Osteocyte (in vitro differentiated cells): ENCODE data around the gene PLSCR4. TPM values are rescaled to one million over a fixed set of nuclear protein-coding genes. Genes with fewer than 3 reads are reported as not detected.

Experiments
- DNase-seq: peaks from one replicate; pipeline ENCODE4 v3.0.0; 2021; ENCODE audit warnings: mixed read lengths; ENCODE audit not compliant: unreplicated experiment; ENCODE audit errors: extremely low spot score
- H3K27ac Mint-ChIP-seq: one replicate; pipeline ENCODE4 v1.8.0; 2021; ENCODE audit warnings: mild to moderate bottlenecking, mixed read lengths; ENCODE audit not compliant: unreplicated experiment
- H3K27me3 Mint-ChIP-seq: one replicate; pipeline ENCODE4 v1.8.0; 2021; ENCODE audit warnings: mixed read lengths; ENCODE audit not compliant: unreplicated experiment
- H3K36me3 Mint-ChIP-seq: one replicate; pipeline ENCODE4 v1.8.0; 2021; ENCODE audit warnings: mixed read lengths; ENCODE audit not compliant: unreplicated experiment
- H3K4me1 Mint-ChIP-seq: one replicate; pipeline ENCODE4 v1.8.0; 2021; ENCODE audit warnings: mixed read lengths; ENCODE audit not compliant: unreplicated experiment
- H3K4me3 Mint-ChIP-seq: one replicate; pipeline ENCODE4 v1.8.0; 2021; ENCODE audit warnings: mild to moderate bottlenecking, moderate library complexity, mixed read lengths; ENCODE audit not compliant: unreplicated experiment
- H3K9me3 Mint-ChIP-seq: one replicate; pipeline ENCODE4 v1.8.0; 2021; ENCODE audit warnings: mixed read lengths; ENCODE audit not compliant: unreplicated experiment
- total RNA-seq: library from RNA; stranded (reverse); gene quantifications from 2 replicates; pipeline ENCODE4 v1.2.1, GENCODE V29; 2021
- TF ChIP-seq, protein P1 (sequence below): fragments of 200-600 bp; sonication (generic); IDR thresholded peaks from 2 replicates; pipeline ENCODE4 v1.5.0; 2021; ENCODE audit warnings: antibody characterized with exemption, mild to moderate bottlenecking, moderate library complexity

Gene PLSCR4
- total RNA-seq, 1 donor from 2014 or later: 44.3 TPM

DNA sequence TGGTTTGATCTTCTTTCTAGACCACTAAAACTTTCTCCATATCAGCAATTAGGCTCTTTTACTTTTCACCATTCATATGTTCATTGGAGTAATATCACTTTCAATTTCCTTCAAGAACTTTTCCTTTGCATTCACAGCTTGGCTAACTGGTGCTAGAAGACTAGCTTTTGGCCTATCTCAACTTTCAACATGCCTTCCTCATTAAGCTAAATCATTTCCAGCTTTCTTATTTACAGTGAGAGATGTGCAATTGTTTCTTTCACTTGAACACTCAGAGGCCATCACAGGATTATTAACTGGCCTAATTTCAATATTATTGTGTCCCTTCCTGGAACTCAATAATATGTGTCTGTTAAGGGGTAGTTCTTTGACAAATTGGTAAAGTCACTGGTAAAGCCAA, 47.1 kb downstream of the PLSCR4 start:
- no peak overlapping the region for H3K27ac Mint-ChIP-seq
- no peak for DNase-seq
- H3K9me3 Mint-ChIP-seq: no peaks in the 10 kb centered on the region
- TF ChIP-seq, protein P1, sequence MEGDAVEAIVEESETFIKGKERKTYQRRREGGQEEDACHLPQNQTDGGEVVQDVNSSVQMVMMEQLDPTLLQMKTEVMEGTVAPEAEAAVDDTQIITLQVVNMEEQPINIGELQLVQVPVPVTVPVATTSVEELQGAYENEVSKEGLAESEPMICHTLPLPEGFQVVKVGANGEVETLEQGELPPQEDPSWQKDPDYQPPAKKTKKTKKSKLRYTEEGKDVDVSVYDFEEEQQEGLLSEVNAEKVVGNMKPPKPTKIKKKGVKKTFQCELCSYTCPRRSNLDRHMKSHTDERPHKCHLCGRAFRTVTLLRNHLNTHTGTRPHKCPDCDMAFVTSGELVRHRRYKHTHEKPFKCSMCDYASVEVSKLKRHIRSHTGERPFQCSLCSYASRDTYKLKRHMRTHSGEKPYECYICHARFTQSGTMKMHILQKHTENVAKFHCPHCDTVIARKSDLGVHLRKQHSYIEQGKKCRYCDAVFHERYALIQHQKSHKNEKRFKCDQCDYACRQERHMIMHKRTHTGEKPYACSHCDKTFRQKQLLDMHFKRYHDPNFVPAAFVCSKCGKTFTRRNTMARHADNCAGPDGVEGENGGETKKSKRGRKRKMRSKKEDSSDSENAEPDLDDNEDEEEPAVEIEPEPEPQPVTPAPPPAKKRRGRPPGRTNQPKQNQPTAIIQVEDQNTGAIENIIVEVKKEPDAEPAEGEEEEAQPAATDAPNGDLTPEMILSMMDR: no peak
- peaks cover 39% of the 10 kb centered on the region for H3K36me3 Mint-ChIP-seq
- H3K4me1 Mint-ChIP-seq: no peaks in the 10 kb centered on the region
- no peaks in the 10 kb centered on the region for H3K27me3 Mint-ChIP-seq
- no peak overlapping the region for H3K4me3 Mint-ChIP-seq

DNA sequence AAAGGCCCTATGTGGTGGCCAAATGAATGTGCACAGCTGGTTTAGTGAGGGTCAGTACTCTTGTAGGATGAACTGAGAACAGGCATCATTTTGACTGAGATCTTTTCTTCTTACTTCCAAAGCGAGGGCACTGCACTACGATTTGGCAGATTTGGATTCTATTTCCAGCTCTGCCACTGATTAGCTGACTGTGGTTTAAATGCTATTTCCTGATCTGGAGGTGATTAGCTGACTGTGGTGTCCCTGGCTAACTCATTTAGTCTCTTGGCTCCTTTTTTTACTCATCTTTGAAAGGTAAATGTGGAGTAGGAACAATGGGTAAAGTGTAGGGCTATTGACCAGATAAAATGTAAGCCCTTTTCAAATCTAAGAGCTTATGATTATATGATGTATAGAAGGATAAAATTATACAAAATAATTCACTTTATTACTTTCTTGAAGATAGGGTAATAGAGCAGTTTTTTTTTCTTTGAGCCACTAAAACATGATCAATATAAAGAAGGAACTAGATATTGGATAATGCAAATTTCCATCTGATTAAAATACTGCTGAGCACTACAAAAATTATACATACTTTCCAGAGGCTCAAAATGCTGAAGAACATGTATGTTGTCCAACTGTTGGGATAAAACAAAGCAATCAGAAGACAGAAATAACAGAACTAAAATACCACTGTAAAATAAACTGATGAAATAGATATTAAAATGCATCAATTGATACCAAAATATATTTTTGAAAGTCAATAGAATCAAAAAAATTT, 50.3 kb downstream of the PLSCR4 start:
- no peak for DNase-seq
- Mint-ChIP-seq H3K27me3 (no peaks in the 10 kb centered on the region), H3K9me3 (no peaks in the 10 kb centered on the region), H3K4me3 (no peak overlapping the region), H3K27ac (no peak overlapping the region), H3K36me3 (peaks cover 24% of the 10 kb centered on the region), H3K4me1 (no peaks in the 10 kb centered on the region)
- TF ChIP-seq, protein P1: no peak

DNA sequence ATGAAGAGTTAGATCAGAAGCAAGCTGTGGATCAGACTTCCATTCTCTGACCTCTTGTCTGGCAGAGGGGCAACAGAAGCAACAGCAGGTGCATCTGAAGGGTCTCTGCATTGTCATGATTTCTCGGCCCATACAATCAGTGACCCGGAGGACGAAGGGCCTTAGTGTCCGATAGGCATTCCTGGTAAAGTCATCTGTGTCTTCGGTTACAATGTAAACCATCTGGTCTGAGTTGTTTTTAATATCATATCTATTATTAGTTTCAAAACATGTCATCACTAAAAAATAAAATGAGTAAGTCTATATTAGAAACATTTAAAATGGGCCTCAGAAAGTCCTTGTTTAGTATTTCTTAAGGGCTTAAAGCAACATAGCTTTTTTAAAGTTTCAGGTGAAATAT, 51.1 kb downstream of the PLSCR4 start:
- no peak for DNase-seq
- no peaks in the 10 kb centered on the region for H3K4me1 Mint-ChIP-seq
- H3K9me3 Mint-ChIP-seq: no peaks in the 10 kb centered on the region
- TF ChIP-seq, protein P1: no peak
- no peaks in the 10 kb centered on the region for H3K27me3 Mint-ChIP-seq
- H3K36me3 Mint-ChIP-seq: peaks cover 21% of the 10 kb centered on the region
- no peak overlapping the region for H3K4me3 Mint-ChIP-seq
- no peak overlapping the region for H3K27ac Mint-ChIP-seq

DNA sequence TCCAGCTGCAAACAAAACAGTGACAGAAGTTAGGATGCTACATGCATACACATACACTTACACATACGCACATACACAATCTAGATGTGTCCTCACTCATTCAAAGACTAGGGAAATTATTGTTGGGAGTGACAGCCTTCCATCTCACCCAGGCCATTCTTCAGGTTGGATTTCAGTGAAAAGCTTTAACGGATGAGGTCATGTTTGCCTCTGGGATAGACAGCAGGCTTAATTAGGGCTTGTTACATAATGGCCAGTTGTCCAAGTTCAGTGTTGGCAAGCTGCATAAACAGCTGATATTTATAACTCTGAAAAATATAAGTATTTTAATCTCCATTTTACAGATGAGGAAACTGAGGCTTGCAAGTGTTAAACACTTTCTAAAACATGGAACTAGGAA, 54.1 kb downstream of the PLSCR4 start:
- no peaks in the 10 kb centered on the region for H3K4me1 Mint-ChIP-seq
- TF ChIP-seq, protein P1: no peak
- H3K27ac Mint-ChIP-seq: no peak overlapping the region
- H3K9me3 Mint-ChIP-seq: no peaks in the 10 kb centered on the region
- no peak overlapping the region for H3K4me3 Mint-ChIP-seq
- DNase-seq: no peak
- H3K36me3 Mint-ChIP-seq: peaks cover 26% of the 10 kb centered on the region
- H3K27me3 Mint-ChIP-seq: no peaks in the 10 kb centered on the region

DNA sequence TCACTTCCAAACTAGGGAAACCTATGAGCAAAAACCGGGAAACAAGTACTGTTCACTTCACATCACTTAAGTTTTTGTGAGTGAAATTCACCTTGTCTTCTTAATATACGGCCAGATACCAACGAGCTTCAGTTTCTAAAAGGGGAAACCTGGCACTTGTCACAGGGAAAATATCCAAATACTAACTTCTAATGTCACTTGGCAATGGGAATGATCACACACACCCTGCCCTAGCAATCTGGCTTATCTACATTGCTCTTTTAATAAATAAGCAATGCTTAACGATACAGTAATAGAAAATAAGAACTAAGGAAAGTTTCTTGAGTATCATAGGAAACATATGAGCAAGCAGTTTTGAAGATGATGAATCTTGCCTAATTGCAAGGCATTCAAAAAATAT, 55.3 kb downstream of the PLSCR4 start:
- no peaks in the 10 kb centered on the region for H3K27me3 Mint-ChIP-seq
- peaks cover 26% of the 10 kb centered on the region for H3K36me3 Mint-ChIP-seq
- H3K27ac Mint-ChIP-seq: no peak overlapping the region
- H3K4me1 Mint-ChIP-seq: no peaks in the 10 kb centered on the region
- DNase-seq: no peak
- no peak overlapping the region for H3K4me3 Mint-ChIP-seq
- H3K9me3 Mint-ChIP-seq: no peaks in the 10 kb centered on the region
- TF ChIP-seq, protein P1: no peak
